Esophagus muscularis mucosa (tissue), 4 donors: ENCODE results near the gene CS. TPM values are rescaled to one million over a fixed set of nuclear protein-coding genes. Genes with fewer than 3 reads are reported as not detected.
A peak's percentile ranks its signal among the peaks of the same experiment; 100 is the strongest.

Experiments used
- DNase-seq: peaks from one replicate; pipeline ENCODE4 v3.0.0-alpha.2; 2017; ENCODE audit errors: extremely low spot score
- H3K27ac ChIP-seq, 4 donors: fragments of 200-600 bp; sonication (generic); replicated peaks in 1 of 4; 1 replicate in 3 of 4; 2 replicates in 1 of 4; pipeline ENCODE4 v1.5.1; 2016 to 2019; ENCODE audit warnings: mild to moderate bottlenecking in 1 of 4
- H3K27me3 ChIP-seq, 4 donors: fragments of 200-600 bp; sonication (generic); one replicate each; pipeline versions ENCODE4 v1.5.1 to v1.6.0; 2016 to 2019
- H3K36me3 ChIP-seq, 4 donors: fragments of 200-600 bp; sonication (generic); one replicate each; pipeline ENCODE4 v1.5.1; 2016 to 2019
- H3K4me1 ChIP-seq, 4 donors: fragments of 200-600 bp; sonication (generic); one replicate each; pipeline ENCODE4 v1.5.1; 2016 to 2019
- H3K4me3 ChIP-seq, 4 donors: fragments of 200-600 bp; sonication (generic); 1 replicate in 2 of 4; 2 replicates in 2 of 4; pipeline ENCODE4 v1.5.1; 2016 to 2019; ENCODE audit warnings: mild to moderate bottlenecking in 4 of 4, moderate library complexity in 1 of 4
- H3K9me3 ChIP-seq, 4 donors: fragments of 200-600 bp; sonication (generic); 1 replicate in 3 of 4; 2 replicates in 1 of 4; pipeline ENCODE4 v1.5.1; 2016 to 2019
- EP300 ChIP-seq: sonication (generic); formaldehyde crosslinking; IDR thresholded peaks from one replicate; pipeline ENCODE4 v1.6.1; 2017; ENCODE audit warnings: antibody characterized with exemption
- POLR2A ChIP-seq: fragments of 450-650 bp; IDR thresholded peaks from one replicate; pipeline ENCODE4 v1.6.1; 2017; ENCODE audit warnings: antibody characterized with exemption, moderate library complexity, mild to moderate bottlenecking, low read depth
- POLR2AphosphoS5 ChIP-seq, 2 donors: sonication (generic); formaldehyde crosslinking; IDR thresholded peaks; one replicate each; pipeline ENCODE4 v1.6.1; 2017; ENCODE audit warnings: antibody characterized with exemption in 2 of 2
- WGBS: methylation state at CpG from one replicate; pipeline ENCODE4 v1.1.5; 2018; 5-methylcytosine and 5-hydroxymethylcytosine counted together
- intact Hi-C: fragments of 100-400 bp; cut with DNase I; formaldehyde crosslinking; loops from one replicate; pipeline ENCODE4 v1.15.1; 2023
- total RNA-seq, 4 donors: library from RNA; depleted of rRNA; stranded (reverse); fragments of >200 nt; gene quantifications; one replicate each; pipeline versions ENCODE4 v1.1.0 to v1.2.1, GENCODE V29; 2016
- TF ChIP-seq, protein P1 (sequence below), 3 experiments: fragments of 200-600 bp in 2 of 3; fragments of 450-650 bp in 1 of 3; sonication (generic) in 2 of 3; IDR thresholded peaks; one replicate each; pipeline ENCODE4 v1.5.1; 2017 to 2019; ENCODE audit warnings: antibody characterized with exemption in 3 of 3, mild to moderate bottlenecking in 2 of 3, moderate library complexity in 1 of 3

CS gene
- total RNA-seq, 4 donors from 2014 or later: 91.8 to 155 (median 111) TPM

DNA sequence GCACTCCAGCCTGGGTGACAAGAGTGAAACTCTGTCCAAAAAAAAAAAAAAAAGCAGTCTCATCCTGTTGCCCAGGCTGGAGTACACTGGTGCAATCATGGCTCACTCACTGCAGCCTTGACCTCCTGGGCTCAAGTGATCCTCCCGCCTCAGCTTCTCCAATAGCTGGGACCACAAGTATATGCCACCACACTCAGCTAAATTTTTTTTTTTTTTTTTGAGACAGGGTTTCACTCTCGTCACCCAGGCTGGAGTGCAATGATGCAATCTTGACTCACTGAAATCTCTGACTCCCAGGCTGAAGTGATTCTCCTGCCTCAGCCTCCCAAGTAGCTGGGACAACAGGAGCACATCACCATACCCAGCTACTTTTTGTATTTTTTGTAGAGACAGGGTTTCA is 20.9 kb upstream of the CS start:
- no peak for TF ChIP-seq POLR2AphosphoS5 (IDR thresholded peaks at IDR 0.05)
- TF ChIP-seq, protein P1, sequence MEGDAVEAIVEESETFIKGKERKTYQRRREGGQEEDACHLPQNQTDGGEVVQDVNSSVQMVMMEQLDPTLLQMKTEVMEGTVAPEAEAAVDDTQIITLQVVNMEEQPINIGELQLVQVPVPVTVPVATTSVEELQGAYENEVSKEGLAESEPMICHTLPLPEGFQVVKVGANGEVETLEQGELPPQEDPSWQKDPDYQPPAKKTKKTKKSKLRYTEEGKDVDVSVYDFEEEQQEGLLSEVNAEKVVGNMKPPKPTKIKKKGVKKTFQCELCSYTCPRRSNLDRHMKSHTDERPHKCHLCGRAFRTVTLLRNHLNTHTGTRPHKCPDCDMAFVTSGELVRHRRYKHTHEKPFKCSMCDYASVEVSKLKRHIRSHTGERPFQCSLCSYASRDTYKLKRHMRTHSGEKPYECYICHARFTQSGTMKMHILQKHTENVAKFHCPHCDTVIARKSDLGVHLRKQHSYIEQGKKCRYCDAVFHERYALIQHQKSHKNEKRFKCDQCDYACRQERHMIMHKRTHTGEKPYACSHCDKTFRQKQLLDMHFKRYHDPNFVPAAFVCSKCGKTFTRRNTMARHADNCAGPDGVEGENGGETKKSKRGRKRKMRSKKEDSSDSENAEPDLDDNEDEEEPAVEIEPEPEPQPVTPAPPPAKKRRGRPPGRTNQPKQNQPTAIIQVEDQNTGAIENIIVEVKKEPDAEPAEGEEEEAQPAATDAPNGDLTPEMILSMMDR (IDR thresholded peaks at IDR 0.05): no peak
- TF ChIP-seq POLR2A: no peak
- no peak for TF ChIP-seq EP300
- Histone ChIP-seq H3K27ac (no peak overlapping the region), H3K36me3 (peaks cover 50 to 83% (median 81%) of the 10 kb centered on the region in 4 donors), H3K27me3 (no peaks in the 10 kb centered on the region), H3K9me3 (no peaks in the 10 kb centered on the region), H3K4me3 (no peak overlapping the region), H3K4me1 (peaks cover 0 to 8% (median 7%) of the 10 kb centered on the region in 4 donors)
- no peak for DNase-seq
- WGBS: 81% methylated on average over 2 of the region's 2 CpGs
- intact Hi-C loops: no loop called here

GRCh38 chr12:56317675-56318074 is 17.5 kb upstream of the CS start:
- Histone ChIP-seq H3K4me1 (peaks cover 9 to 22% (median 17%) of the 10 kb centered on the region in 4 donors), H3K36me3 (peaks cover 28 to 65% (median 61%) of the 10 kb centered on the region in 4 donors), H3K4me3 (no peak overlapping the region), H3K27me3 (no peaks in the 10 kb centered on the region), H3K27ac (no peak overlapping the region), H3K9me3 (no peaks in the 10 kb centered on the region)
- intact Hi-C loops: no loop called here
- TF ChIP-seq, protein P1 (IDR thresholded peaks at IDR 0.05): no peak
- no peak for TF ChIP-seq POLR2AphosphoS5 (IDR thresholded peaks at IDR 0.05)
- TF ChIP-seq EP300: no peak
- no peak for TF ChIP-seq POLR2A
- no peak for DNase-seq
- WGBS: 93% methylated on average over 3 of the region's 3 CpGs

DNA sequence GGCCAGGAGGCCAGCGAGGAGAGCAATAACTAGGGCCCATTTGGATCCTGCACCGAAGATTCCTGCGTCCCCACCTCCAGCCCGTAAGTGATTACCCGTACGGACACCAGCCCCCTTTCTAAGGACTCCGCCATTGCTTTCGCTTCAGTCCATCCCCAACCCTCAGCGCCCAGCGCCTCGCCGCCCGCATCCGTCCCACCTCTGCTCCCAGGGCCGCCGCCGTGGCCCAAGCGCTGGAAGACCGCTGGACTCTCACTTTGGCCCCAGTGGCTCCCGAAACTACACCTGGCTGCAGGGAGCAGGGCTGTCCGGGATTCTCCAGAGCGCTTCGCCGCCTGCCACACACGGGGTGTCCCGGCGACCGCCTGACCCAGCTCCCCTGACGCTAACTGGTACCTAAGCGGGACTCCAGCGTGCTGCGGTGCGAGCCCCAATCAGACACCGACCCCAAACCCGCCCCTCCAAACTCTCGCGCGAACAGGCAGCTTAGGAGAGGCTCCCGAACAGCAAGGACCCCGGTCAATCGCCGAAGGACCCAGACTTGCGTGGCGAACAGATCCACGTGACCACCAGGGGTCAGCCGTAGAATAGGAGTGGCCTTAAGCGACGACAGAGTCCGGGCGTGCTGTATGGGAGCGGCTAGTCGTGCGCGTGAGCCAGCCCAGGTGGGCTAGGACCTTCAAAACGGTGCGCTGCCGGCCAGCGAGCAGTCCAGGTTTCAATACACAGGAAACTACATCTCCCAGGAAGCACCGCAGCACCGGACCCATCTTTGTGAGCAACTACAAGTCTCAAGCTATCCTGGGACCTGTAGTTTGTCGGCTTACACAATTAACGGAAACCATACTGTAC is 15.7 kb upstream of the CS start, which contains the start of gene CNPY2:
CNPY2 (minus strand) TSS at position 367 of the 852 bp plus-strand sequence. CDS start 771 bp downstream, outside the sequence.
- H3K4me1 ChIP-seq: peaks cover 9 to 22% (median 17%) of the 10 kb centered on the region in 4 donors
- peak; percentile 99 for DNase-seq
- intact Hi-C loops: no loop called here
- TF ChIP-seq POLR2AphosphoS5 (IDR thresholded peaks at IDR 0.05): peak; percentile 82 to 91
- no peak for TF ChIP-seq EP300
- TF ChIP-seq POLR2A: peak; percentile 11
- TF ChIP-seq, protein P1 (IDR thresholded peaks at IDR 0.05): peak in 2 of 3 experiments; percentile 5 to 13
- H3K36me3 ChIP-seq: peaks cover 24 to 64% (median 55%) of the 10 kb centered on the region in 4 donors
- H3K4me3 ChIP-seq: peak within 1 kb of the TSS; percentile 65 to 98 (median 84)
- H3K27ac ChIP-seq: peak within 1 kb of the TSS; percentile 89 to 96 (median 93)
- no peaks in the 10 kb centered on the region for H3K27me3 ChIP-seq
- H3K9me3 ChIP-seq: no peaks in the 10 kb centered on the region
- 0% methylated on average over 33 of the region's 62 CpGs for WGBS

- intact Hi-C loops: no loop called here
- Histone ChIP-seq H3K36me3 (peaks cover 24 to 64% (median 56%) of the 10 kb centered on the region in 4 donors), H3K4me3 (peak overlapping the region; percentile 65 to 98 (median 84)), H3K9me3 (no peaks in the 10 kb centered on the region), H3K27ac (peak overlapping the region; percentile 89 to 96 (median 93)), H3K27me3 (no peaks in the 10 kb centered on the region), H3K4me1 (peaks cover 9 to 22% (median 17%) of the 10 kb centered on the region in 4 donors)
- TF ChIP-seq POLR2A (no peak), POLR2AphosphoS5 (IDR thresholded peaks at IDR 0.05) (no peak), EP300 (no peak)
- TF ChIP-seq, protein P1 (IDR thresholded peaks at IDR 0.05): no peak
- DNase-seq: no peak
- WGBS: 1% methylated on average over 11 of the region's 11 CpGs
These were observed 15.1 kb upstream of the CS start for GRCh38 chr12:56315249-56315621.
